Ishikawa (cell line): Measurements from ENCODE around the gene AGAP1.

Experiments used
- CEBPB ChIP-seq: IDR thresholded peaks from 2 replicates; pipeline ENCODE4 v1.6.1; 2012
- CREB1 ChIP-seq: IDR thresholded peaks from 2 replicates; pipeline ENCODE4 v1.6.1; 2012; ENCODE audit warnings: low read depth
- EGR1 ChIP-seq: IDR thresholded peaks from 2 replicates; pipeline ENCODE4 v1.6.1; 2012
- EP300 ChIP-seq: IDR thresholded peaks from 2 replicates; pipeline ENCODE4 v1.6.1; 2012; ENCODE audit warnings: borderline replicate concordance
- FOXM1 ChIP-seq: IDR thresholded peaks from 2 replicates; pipeline ENCODE4 v1.6.1; 2012; ENCODE audit warnings: low read depth, borderline replicate concordance
- RAD21 ChIP-seq: IDR thresholded peaks from 2 replicates; pipeline ENCODE4 v1.6.1; 2012; ENCODE audit warnings: low read depth
- TAF1 ChIP-seq: IDR thresholded peaks from 2 replicates; pipeline ENCODE4 v1.6.1; 2012; ENCODE audit warnings: low read depth, mild to moderate bottlenecking
- TCF12 ChIP-seq: IDR thresholded peaks from 2 replicates; pipeline ENCODE4 v1.6.1; 2012; ENCODE audit warnings: low read depth
- TEAD4 ChIP-seq: IDR thresholded peaks from 2 replicates; pipeline ENCODE4 v1.6.1; 2012
- YY1 ChIP-seq: IDR thresholded peaks from 2 replicates; pipeline ENCODE4 v1.6.1; 2012; ENCODE audit warnings: low read depth
- ZBTB7A ChIP-seq: IDR thresholded peaks from 2 replicates; pipeline ENCODE4 v1.6.1; 2012; ENCODE audit warnings: low read depth
- TF ChIP-seq, protein P1 (sequence below): IDR thresholded peaks from 2 replicates; pipeline ENCODE4 v1.6.1; 2012
- TF ChIP-seq, protein P2 (sequence below): IDR thresholded peaks from 2 replicates; pipeline ENCODE4 v1.6.1; 2012; ENCODE audit warnings: low read depth, mild to moderate bottlenecking
- TF ChIP-seq, protein P3 (sequence below): IDR thresholded peaks from 2 replicates; pipeline ENCODE4 v1.6.1; 2012

DNA sequence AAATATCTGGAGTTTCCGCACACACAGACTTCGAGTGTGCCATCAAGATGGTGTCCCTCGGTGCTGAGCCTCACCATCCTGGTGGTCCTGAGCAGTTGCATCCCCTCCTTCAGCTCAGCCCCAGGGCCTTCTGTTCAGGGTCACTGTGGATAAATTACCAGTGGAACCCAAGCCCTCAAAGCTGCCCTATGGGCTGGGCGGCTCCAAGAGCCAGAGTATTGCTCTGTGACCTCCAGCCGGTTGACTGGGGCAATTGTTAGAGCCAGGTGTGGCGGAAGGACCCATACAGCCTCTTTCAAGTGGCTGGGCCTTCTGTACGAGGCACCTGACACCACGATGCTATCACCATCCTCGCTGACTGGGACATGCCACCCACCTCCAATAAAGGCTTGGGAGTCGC is 458.9 kb downstream of the AGAP1 start:
- TF ChIP-seq, protein P1, sequence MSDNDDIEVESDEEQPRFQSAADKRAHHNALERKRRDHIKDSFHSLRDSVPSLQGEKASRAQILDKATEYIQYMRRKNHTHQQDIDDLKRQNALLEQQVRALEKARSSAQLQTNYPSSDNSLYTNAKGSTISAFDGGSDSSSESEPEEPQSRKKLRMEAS: no peak
- no peak for TF ChIP-seq TAF1
- TF ChIP-seq TEAD4: no peak
- TF ChIP-seq CREB1: no peak
- no peak for TF ChIP-seq RAD21
- TF ChIP-seq, protein P2, sequence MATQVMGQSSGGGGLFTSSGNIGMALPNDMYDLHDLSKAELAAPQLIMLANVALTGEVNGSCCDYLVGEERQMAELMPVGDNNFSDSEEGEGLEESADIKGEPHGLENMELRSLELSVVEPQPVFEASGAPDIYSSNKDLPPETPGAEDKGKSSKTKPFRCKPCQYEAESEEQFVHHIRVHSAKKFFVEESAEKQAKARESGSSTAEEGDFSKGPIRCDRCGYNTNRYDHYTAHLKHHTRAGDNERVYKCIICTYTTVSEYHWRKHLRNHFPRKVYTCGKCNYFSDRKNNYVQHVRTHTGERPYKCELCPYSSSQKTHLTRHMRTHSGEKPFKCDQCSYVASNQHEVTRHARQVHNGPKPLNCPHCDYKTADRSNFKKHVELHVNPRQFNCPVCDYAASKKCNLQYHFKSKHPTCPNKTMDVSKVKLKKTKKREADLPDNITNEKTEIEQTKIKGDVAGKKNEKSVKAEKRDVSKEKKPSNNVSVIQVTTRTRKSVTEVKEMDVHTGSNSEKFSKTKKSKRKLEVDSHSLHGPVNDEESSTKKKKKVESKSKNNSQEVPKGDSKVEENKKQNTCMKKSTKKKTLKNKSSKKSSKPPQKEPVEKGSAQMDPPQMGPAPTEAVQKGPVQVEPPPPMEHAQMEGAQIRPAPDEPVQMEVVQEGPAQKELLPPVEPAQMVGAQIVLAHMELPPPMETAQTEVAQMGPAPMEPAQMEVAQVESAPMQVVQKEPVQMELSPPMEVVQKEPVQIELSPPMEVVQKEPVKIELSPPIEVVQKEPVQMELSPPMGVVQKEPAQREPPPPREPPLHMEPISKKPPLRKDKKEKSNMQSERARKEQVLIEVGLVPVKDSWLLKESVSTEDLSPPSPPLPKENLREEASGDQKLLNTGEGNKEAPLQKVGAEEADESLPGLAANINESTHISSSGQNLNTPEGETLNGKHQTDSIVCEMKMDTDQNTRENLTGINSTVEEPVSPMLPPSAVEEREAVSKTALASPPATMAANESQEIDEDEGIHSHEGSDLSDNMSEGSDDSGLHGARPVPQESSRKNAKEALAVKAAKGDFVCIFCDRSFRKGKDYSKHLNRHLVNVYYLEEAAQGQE: no peak
- TF ChIP-seq ZBTB7A: no peak
- no peak for TF ChIP-seq EP300
- no peak for TF ChIP-seq EGR1
- no peak for TF ChIP-seq TCF12
- no peak for TF ChIP-seq YY1
- TF ChIP-seq FOXM1: no peak
- TF ChIP-seq, protein P3, sequence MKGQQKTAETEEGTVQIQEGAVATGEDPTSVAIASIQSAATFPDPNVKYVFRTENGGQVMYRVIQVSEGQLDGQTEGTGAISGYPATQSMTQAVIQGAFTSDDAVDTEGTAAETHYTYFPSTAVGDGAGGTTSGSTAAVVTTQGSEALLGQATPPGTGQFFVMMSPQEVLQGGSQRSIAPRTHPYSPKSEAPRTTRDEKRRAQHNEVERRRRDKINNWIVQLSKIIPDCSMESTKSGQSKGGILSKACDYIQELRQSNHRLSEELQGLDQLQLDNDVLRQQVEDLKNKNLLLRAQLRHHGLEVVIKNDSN: no peak
- no peak for TF ChIP-seq CEBPB
